SH-SY5Y (cell line): ENCODE results near the gene RC3H2.

Source experiments
- GATA2 ChIP-seq: IDR thresholded peaks from 2 replicates; pipeline ENCODE4 v1.6.1; 2011; ENCODE audit warnings: mild to moderate bottlenecking, low read depth, low read length
- GATA3 ChIP-seq: IDR thresholded peaks from 2 replicates; pipeline ENCODE4 v1.6.1; 2011; ENCODE audit warnings: low read depth, mild to moderate bottlenecking, low read length, moderate library complexity

Gene RC3H2

GRCh38 chr9:122822056-122822455 is 83.1 kb downstream of the RC3H2 start:
- TF ChIP-seq GATA2, result no peak
- no peak for TF ChIP-seq GATA3

DNA sequence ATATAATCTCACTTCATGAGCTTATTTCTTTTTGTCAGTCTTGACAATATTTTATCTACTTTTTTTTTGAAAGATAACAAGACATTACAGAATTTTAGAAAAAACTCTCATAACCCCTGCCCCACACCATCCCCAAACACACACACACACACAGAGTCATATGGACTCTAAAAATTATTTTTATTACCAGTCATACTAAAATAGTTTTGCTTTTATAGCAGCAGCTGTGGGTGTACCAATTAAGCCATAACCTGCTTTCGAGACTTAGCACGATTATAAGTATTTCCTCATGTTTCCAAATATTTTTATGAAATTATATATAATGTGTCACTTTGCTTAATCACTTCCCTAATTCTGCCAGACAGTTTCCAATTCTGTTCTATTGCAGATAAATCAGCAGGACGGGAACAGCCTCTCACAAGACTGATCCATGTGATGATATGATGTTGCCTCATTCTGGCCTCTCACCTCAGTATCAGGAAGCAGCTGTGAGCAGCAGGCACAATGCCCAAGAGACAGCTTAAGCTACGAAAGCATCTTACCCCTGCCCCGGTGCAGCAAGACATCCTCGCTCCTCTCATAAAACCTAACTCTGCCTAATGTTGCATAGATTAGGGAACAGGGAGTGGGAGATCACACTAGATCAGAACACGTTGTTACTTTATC is 83.7 kb downstream of the RC3H2 start:
- 0 out of 2 replicates have a peak, but pooled peaks have one; percentile 14 for TF ChIP-seq GATA2
- TF ChIP-seq GATA3, result no peak

- TF ChIP-seq GATA2, result no peak
- no peak for TF ChIP-seq GATA3
Measured at GRCh38 chr9:122820490-122820845, 84.7 kb downstream of the RC3H2 start.

DNA sequence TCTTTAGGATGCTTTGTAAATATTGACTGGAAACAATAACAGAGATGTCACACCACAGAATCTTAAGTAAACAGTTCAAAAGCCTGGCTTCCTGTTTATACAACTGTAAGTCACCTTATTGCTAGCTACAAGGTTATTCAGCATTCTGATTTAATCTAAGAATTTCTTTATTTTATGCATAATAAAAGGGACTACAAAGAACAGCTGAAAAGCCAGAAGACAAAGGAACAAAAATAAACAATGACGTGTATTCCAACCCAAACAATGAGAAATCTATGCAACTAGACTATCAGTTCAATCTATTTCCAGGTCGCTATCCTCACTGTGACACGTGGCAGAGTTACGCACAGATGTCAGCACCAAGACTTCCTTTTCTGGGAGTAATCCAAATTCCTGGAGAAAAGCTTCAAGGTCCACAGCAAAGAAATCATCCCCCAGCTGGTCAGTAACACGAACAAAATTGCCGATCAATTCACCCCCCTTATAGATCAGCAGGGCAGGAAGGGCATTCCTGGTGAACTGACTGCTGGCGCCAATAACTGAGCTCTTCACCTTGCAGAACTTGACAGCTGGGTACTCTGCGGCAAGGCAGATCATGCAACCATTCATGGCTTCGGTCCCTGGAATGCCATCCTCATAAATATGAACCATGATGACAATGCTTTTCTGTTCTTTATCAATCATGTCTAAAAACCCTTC is 85.2 kb downstream of the RC3H2 start:
- TF ChIP-seq GATA2, result no peak
- TF ChIP-seq GATA3, result no peak

GRCh38 chr9:122819326-122819725 is 85.8 kb downstream of the RC3H2 start:
- TF ChIP-seq GATA3 (no peak), GATA2 (no peak)

DNA sequence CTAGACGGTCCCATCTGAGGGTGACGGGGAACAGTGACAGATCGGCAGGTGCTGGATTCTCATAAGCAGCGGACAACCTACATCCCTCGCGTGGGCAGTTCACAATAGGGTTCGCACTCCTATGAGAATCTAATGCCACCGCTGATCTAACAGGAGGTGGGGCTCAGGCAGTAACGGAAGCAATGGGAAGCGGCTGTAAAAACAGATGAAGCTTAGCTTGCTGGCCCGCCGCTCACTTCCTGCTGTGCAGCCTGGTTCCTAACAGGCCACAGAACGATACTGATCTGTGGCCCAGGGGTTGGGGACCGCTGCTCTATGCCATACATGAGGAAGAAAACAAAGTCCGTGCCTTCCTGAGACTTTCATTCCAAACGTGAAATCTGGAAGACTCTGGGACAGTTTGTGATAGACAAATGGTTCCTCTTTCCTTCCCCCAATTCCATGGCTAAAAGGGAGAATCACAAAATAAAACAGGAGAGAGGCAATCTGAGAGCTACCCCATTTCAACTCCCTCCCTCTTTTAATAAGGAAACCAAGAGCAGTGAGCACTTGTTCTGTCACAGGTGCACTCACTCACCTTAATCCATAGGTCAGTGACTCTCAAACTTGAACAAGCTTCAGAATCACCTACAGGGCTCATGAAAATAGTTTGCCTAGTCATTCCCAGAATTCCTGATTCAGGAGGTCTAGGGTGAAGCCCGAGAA is 88.8 kb downstream of the RC3H2 start:
- TF ChIP-seq GATA2 (no peak), GATA3 (no peak)

GRCh38 chr9:122815544-122815943 is 89.6 kb downstream of the RC3H2 start:
- no peak for TF ChIP-seq GATA3
- TF ChIP-seq GATA2, result no peak

GRCh38 chr9:122814545-122814944 is 90.6 kb downstream of the RC3H2 start:
- TF ChIP-seq GATA2, result no peak
- no peak for TF ChIP-seq GATA3

GRCh38 chr9:122812736-122813135 is 92.4 kb downstream of the RC3H2 start:
- no peak for TF ChIP-seq GATA2

- TF ChIP-seq GATA2 (no peak), GATA3 (no peak)
Measured at GRCh38 chr9:122810306-122810946, 94.7 kb downstream of the RC3H2 start.

- TF ChIP-seq GATA2, result no peak
- TF ChIP-seq GATA3, result no peak
Measured at GRCh38 chr9:122808141-122808540, 97.0 kb downstream of the RC3H2 start.

GRCh38 chr9:122807271-122807900 is 97.8 kb downstream of the RC3H2 start:
- TF ChIP-seq GATA3 (no peak), GATA2 (no peak)

DNA sequence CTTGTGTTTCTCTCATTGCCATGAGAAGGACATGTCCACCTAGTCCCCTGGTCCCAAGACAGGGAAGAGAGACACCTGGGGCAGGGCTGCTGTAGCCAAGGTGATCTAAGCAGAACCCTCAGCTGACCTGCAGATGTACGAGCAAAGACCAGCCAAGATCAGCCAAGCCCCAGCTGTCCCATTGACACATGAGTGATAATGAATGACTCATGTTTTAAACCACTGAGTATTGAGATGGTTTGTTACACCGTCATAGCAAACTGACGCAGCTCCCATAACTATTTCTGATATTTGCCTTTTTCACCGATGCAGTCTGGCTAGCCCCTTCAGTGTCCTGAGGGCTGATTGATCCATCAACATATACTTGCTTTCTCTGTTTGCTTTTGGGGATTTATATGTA is 98.5 kb downstream of the RC3H2 start:
- no peak for TF ChIP-seq GATA2
- TF ChIP-seq GATA3, result no peak
